Endodermal cell (in vitro differentiated cells): ENCODE measurements around the gene SPTBN2. TPM values are rescaled to one million over a fixed set of nuclear protein-coding genes. Genes with fewer than 3 reads are reported as not detected.
A peak's percentile ranks its signal among the peaks of the same experiment; 100 is the strongest.

ENCODE experiments used
- DNase-seq: peaks from one replicate; pipeline ENCODE4 v3.0.0-alpha.2; 2017
- H3K27ac ChIP-seq: 2 replicates; pipeline ENCODE4 v1.5.1; 2013; ENCODE audit warnings: mild to moderate bottlenecking, low read depth, low read length, moderate library complexity
- H3K27me3 ChIP-seq: 2 replicates; pipeline ENCODE4 v1.6.1; 2013; ENCODE audit warnings: mild to moderate bottlenecking, low read length, moderate library complexity; ENCODE audit not compliant: insufficient read depth, control insufficient read depth, poor library complexity, severe bottlenecking
- H3K36me3 ChIP-seq: 2 replicates; pipeline ENCODE4 v1.7.0; 2013; ENCODE audit warnings: mild to moderate bottlenecking, low read length, moderate library complexity; ENCODE audit not compliant: control insufficient read depth, insufficient read depth
- H3K4me1 ChIP-seq: one replicate; pipeline ENCODE4 v1.7.0; 2013; ENCODE audit warnings: low read length; ENCODE audit not compliant: control insufficient read depth, insufficient read depth
- H3K4me3 ChIP-seq: 2 replicates; pipeline ENCODE4 v1.5.1; 2013; ENCODE audit warnings: mild to moderate bottlenecking, low read length, moderate library complexity
- H3K9ac ChIP-seq: 2 replicates; pipeline ENCODE4 v1.6.1; 2013; ENCODE audit warnings: mild to moderate bottlenecking, low read length, moderate library complexity; ENCODE audit not compliant: poor library complexity, severe bottlenecking; ENCODE audit errors: extremely low read depth
- H3K9me3 ChIP-seq: 2 replicates; pipeline ENCODE4 v1.6.1; 2013; ENCODE audit warnings: mild to moderate bottlenecking, low read length, moderate library complexity; ENCODE audit not compliant: control insufficient read depth
- H3K27ac Mint-ChIP-seq: 2 replicates; pipeline ENCODE4 v1.8.0; 2020; ENCODE audit warnings: mixed read lengths
- H3K27me3 Mint-ChIP-seq: 2 replicates; pipeline ENCODE4 v1.8.0; 2021; ENCODE audit warnings: mild to moderate bottlenecking, mixed read lengths; ENCODE audit not compliant: insufficient read depth
- H3K36me3 Mint-ChIP-seq: 2 replicates; pipeline ENCODE4 v1.8.0; 2020; ENCODE audit warnings: low read depth, mixed read lengths
- H3K4me1 Mint-ChIP-seq: 2 replicates; pipeline ENCODE4 v1.8.0; 2020; ENCODE audit warnings: mixed read lengths
- H3K4me3 Mint-ChIP-seq: 2 replicates; pipeline ENCODE4 v1.8.0; 2020; ENCODE audit warnings: mild to moderate bottlenecking, moderate library complexity, mixed read lengths
- H3K9me3 Mint-ChIP-seq: 2 replicates; pipeline ENCODE4 v1.8.0; 2020; ENCODE audit warnings: mild to moderate bottlenecking, mixed read lengths
- CTCF ChIP-seq: fragments of 200-600 bp; sonication (generic); conservative IDR thresholded peaks from 2 replicates; pipeline ENCODE4 v1.5.0; 2021; ENCODE audit warnings: antibody characterized with exemption, mild to moderate bottlenecking
- whole genome bisulfite sequencing, 2 experiments: methylation state at CpG; one replicate each; pipeline versions ENCODE4 v1.1.5 to v1.1.7; 2013; ENCODE audit warnings: missing lambda C conversion rate in 2 of 2, mixed read lengths in 1 of 2; ENCODE audit not compliant: insufficient coverage in 1 of 2, insufficient read length in 1 of 2; 5-methylcytosine and 5-hydroxymethylcytosine counted together
- total RNA-seq, 2 donors: library from RNA; stranded (reverse); fragmentation: NEBNext Ultra II Directional in 1 of 2; extraction: Animal tissue kit (Norgen Biotek cat#: 25700) in 1 of 2; gene quantifications; 2 replicates in 1 of 2; 3 replicates in 1 of 2; pipeline ENCODE4 v1.2.1, GENCODE V29; 2021

The SPTBN2 gene
- total RNA-seq, 2 donors from 2014 or later = 36.0 to 46.0 TPM

- DNase-seq = no peak
- Histone ChIP-seq H3K9ac (peak overlapping the region; percentile 99), H3K36me3 (peaks cover 65% of the 10 kb centered on the region), H3K9me3 (no peaks in the 10 kb centered on the region), H3K27ac (peak overlapping the region; percentile 96), H3K4me1 (peaks cover 4% of the 10 kb centered on the region), H3K4me3 (peak overlapping the region; percentile 100), H3K27me3 (no peaks in the 10 kb centered on the region)
- no peaks in the 10 kb centered on the region for H3K27me3 Mint-ChIP-seq
- WGBS, 2 experiments = 6 to 12% methylated on average over 15 to 26 of the region's 27 CpGs
- H3K27ac Mint-ChIP-seq = peak overlapping the region; percentile 100
- peaks cover 69% of the 10 kb centered on the region for H3K36me3 Mint-ChIP-seq
- H3K9me3 Mint-ChIP-seq = peaks cover 2% of the 10 kb centered on the region
- peak; percentile 37 for TF ChIP-seq CTCF
- peaks cover 58% of the 10 kb centered on the region for H3K4me1 Mint-ChIP-seq
- H3K4me3 Mint-ChIP-seq = peak overlapping the region; percentile 99
These were observed 89.8 kb downstream of the SPTBN2 start for GRCh38 chr11:66639066-66639813.

GRCh38 chr11:66638177-66639065, 90.6 kb downstream of the SPTBN2 start, which contains the start of gene RBM4:
Gene RBM4, plus strand, starts transcription at chr11:66638703. Its CDS starts 1,009 bp downstream, at chr11:66639712.
- Histone ChIP-seq H3K9ac (peak within 1 kb of the TSS; percentile 99), H3K9me3 (no peaks in the 10 kb centered on the region), H3K4me3 (peak within 1 kb of the TSS; percentile 100), H3K27me3 (no peaks in the 10 kb centered on the region), H3K4me1 (no peaks in the 10 kb centered on the region), H3K36me3 (peaks cover 63% of the 10 kb centered on the region), H3K27ac (peak within 1 kb of the TSS; percentile 96)
- peak; percentile 14 for TF ChIP-seq CTCF
- H3K4me3 Mint-ChIP-seq = peak within 1 kb of the TSS; percentile 99
- H3K9me3 Mint-ChIP-seq = peaks cover 2% of the 10 kb centered on the region
- peaks cover 50% of the 10 kb centered on the region for H3K4me1 Mint-ChIP-seq
- peak; percentile 99 for DNase-seq
- 0% methylated on average over 48 to 63 of the region's 63 CpGs for WGBS, 2 experiments
- peaks cover 63% of the 10 kb centered on the region for H3K36me3 Mint-ChIP-seq
- H3K27me3 Mint-ChIP-seq = no peaks in the 10 kb centered on the region
- H3K27ac Mint-ChIP-seq = peak within 1 kb of the TSS; percentile 100

- Mint-ChIP-seq H3K4me3 (peak overlapping the region; percentile 99), H3K9me3 (peaks cover 2% of the 10 kb centered on the region), H3K27me3 (no peaks in the 10 kb centered on the region), H3K36me3 (peaks cover 61% of the 10 kb centered on the region), H3K27ac (peak overlapping the region; percentile 97), H3K4me1 (peaks cover 43% of the 10 kb centered on the region)
- peak overlapping the region; percentile 61 for H3K27ac ChIP-seq
- 64% methylated on average over 10 to 12 of the region's 12 CpGs for WGBS, 2 experiments
- peak overlapping the region; percentile 55 for H3K9ac ChIP-seq
- H3K4me3 ChIP-seq = peak overlapping the region; percentile 100
- TF ChIP-seq CTCF = no peak
- DNase-seq = peak; percentile 50
- no peaks in the 10 kb centered on the region for H3K9me3 ChIP-seq
- no peaks in the 10 kb centered on the region for H3K27me3 ChIP-seq
- H3K4me1 ChIP-seq = no peaks in the 10 kb centered on the region
- peaks cover 63% of the 10 kb centered on the region for H3K36me3 ChIP-seq
These were observed 91.3 kb downstream of the SPTBN2 start for GRCh38 chr11:66637557-66638176.
